SK-N-SH (cell line): ENCODE data around the gene DEPP1. TPM values are rescaled to one million over a fixed set of nuclear protein-coding genes. Genes with fewer than 3 reads are reported as not detected.
A peak's percentile ranks its signal among the peaks of the same experiment; 100 is the strongest.

Experiments
- CTCF ChIA-PET: fragments of 300-600, 350-600 bp; formaldehyde crosslinking; extraction: SDS; loops from one replicate; lab custom pipeline; 2021; lab: Yijun Ruan, JAX
- POLR2A ChIA-PET: fragments of 350-600 bp; sonication (Branson Sonifier 250); formaldehyde crosslinking; extraction: SDS; loops from one replicate; lab custom pipeline; 2020; ENCODE audit warnings: antibody characterized with exemption, inconsistent platforms; lab: Yijun Ruan, JAX
- DNase-seq: peaks from one replicate; pipeline ENCODE4 v3.0.0; 2012
- H2AFZ ChIP-seq: fragments of 200-600 bp; sonication (generic); 2 replicates; pipeline ENCODE4 v1.8.1; 2016; ENCODE audit warnings: antibody characterized with exemption, mild to moderate bottlenecking, low read depth
- H3F3A ChIP-seq: fragments of 200-600 bp; sonication (generic); replicated peaks from 2 replicates; pipeline ENCODE3; 2016; ENCODE audit warnings: antibody characterized with exemption, mild to moderate bottlenecking; ENCODE audit not compliant: insufficient read depth
- H3K27ac ChIP-seq, 2 experiments: fragments of 200-500 bp in 1 of 2; fragments of 200-600 bp in 1 of 2; sonication (Bioruptor generic) in 1 of 2; sonication (generic), shearing (Covaris generic) in 1 of 2; 2 replicates each; pipeline versions ENCODE4 v1.5.1 to v1.6.1; 2014 to 2016; ENCODE audit warnings: low read depth in 2 of 2, inconsistent platforms in 1 of 2, low read length in 1 of 2, mild to moderate bottlenecking in 1 of 2, mixed read lengths in 1 of 2
- H3K27me3 ChIP-seq: fragments of 200-600 bp; sonication (generic), shearing (Covaris generic); 2 replicates; pipeline ENCODE4 v1.6.1; 2016; ENCODE audit warnings: mixed run types; ENCODE audit not compliant: insufficient read depth
- H3K36me3 ChIP-seq, 2 experiments: fragments of 200-500 bp in 1 of 2; fragments of 200-600 bp in 1 of 2; sonication (Bioruptor generic) in 1 of 2; sonication (generic) in 1 of 2; replicated peaks in 1 of 2; 2 replicates each; pipeline versions ENCODE3 to v1.5.1; 2014 to 2016; ENCODE audit warnings: low read length in 1 of 2, mild to moderate bottlenecking in 1 of 2; ENCODE audit not compliant: insufficient read depth in 2 of 2, control insufficient read depth in 1 of 2
- H3K4me1 ChIP-seq, 2 experiments: fragments of 200-500 bp in 1 of 2; fragments of 200-600 bp in 1 of 2; sonication (Bioruptor generic) in 1 of 2; sonication (generic), shearing (Covaris generic) in 1 of 2; 2 replicates each; pipeline versions ENCODE4 v1.5.1 to v1.6.1; 2014 to 2016; ENCODE audit warnings: low read depth in 1 of 2, low read length in 1 of 2, mixed run types in 1 of 2; ENCODE audit not compliant: insufficient read depth in 2 of 2, control insufficient read depth in 1 of 2
- H3K4me2 ChIP-seq: fragments of 200-600 bp; sonication (generic), shearing (Covaris generic); 2 replicates; pipeline ENCODE4 v1.6.1; 2017; ENCODE audit warnings: mixed run types
- H3K4me3 ChIP-seq, 2 experiments: fragments of 200-500 bp in 1 of 2; fragments of 200-600 bp in 1 of 2; sonication (Bioruptor generic) in 1 of 2; sonication (generic), shearing (Covaris generic) in 1 of 2; 2 replicates each; pipeline versions ENCODE4 v1.5.1 to v1.8.1; 2014 to 2016; ENCODE audit warnings: low read depth in 2 of 2, inconsistent platforms in 1 of 2, low read length in 1 of 2, mild to moderate bottlenecking in 1 of 2, mixed read lengths in 1 of 2, moderate library complexity in 1 of 2
- H3K79me2 ChIP-seq: fragments of 200-600 bp; sonication (generic); 2 replicates; pipeline ENCODE4 v1.8.1; 2017; ENCODE audit warnings: mild to moderate bottlenecking; ENCODE audit not compliant: insufficient read depth
- H3K9ac ChIP-seq: fragments of 200-600 bp; sonication (generic); 2 replicates; pipeline ENCODE4 v1.6.1; 2017; ENCODE audit warnings: mixed run types
- H3K9me2 ChIP-seq: fragments of 200-600 bp; sonication (generic); 2 replicates; pipeline ENCODE4 v1.6.1; 2017; ENCODE audit warnings: mixed run types
- H3K9me3 ChIP-seq: fragments of 200-600 bp; sonication (generic); 2 replicates; pipeline ENCODE4 v1.6.1; 2017; ENCODE audit warnings: mixed run types, mild to moderate bottlenecking, moderate library complexity
- H4K20me1 ChIP-seq: fragments of 200-600 bp; sonication (generic); 2 replicates; pipeline ENCODE4 v1.6.1; 2017; ENCODE audit warnings: mild to moderate bottlenecking, mixed run types; ENCODE audit not compliant: insufficient read depth
- CHD2 ChIP-seq: fragments of 150-350 bp; IDR thresholded peaks from 2 replicates; pipeline ENCODE4 v1.6.1; 2018; ENCODE audit warnings: low read length; ENCODE audit not compliant: partially characterized antibody
- EP300 ChIP-seq, 2 experiments: IDR thresholded peaks; 2 replicates each; pipeline versions ENCODE4 v1.4.0 to v1.6.1; 2012; ENCODE audit warnings: borderline replicate concordance in 1 of 2, low read depth in 1 of 2, low read length in 1 of 2
- EZH2phosphoT487 ChIP-seq: fragments of 200-600 bp; sonication (generic); IDR thresholded peaks from 2 replicates; pipeline ENCODE4 v1.6.1; 2017; ENCODE audit warnings: low read depth, mixed run types, mild to moderate bottlenecking, antibody characterized with exemption, moderate library complexity, borderline replicate concordance
- FOSL2 ChIP-seq: IDR thresholded peaks from 2 replicates; pipeline ENCODE4 v1.4.0; 2012; ENCODE audit warnings: low read depth, mild to moderate bottlenecking, moderate library complexity, borderline replicate concordance
- FOXJ3 ChIP-seq: sonication (generic); formaldehyde crosslinking; IDR thresholded peaks from 2 replicates; pipeline ENCODE4 v1.5.1; 2020; ENCODE audit warnings: mild to moderate bottlenecking, missing genetic modification reagents
- FOXM1 ChIP-seq: IDR thresholded peaks from 2 replicates; pipeline ENCODE4 v1.4.0; 2012; ENCODE audit warnings: low read depth, mild to moderate bottlenecking
- GATA2 ChIP-seq: sonication (generic); formaldehyde crosslinking; IDR thresholded peaks from 2 replicates; pipeline ENCODE4 v1.5.0; 2020; ENCODE audit warnings: mild to moderate bottlenecking, missing genetic modification reagents
- JUND ChIP-seq: IDR thresholded peaks from 2 replicates; pipeline ENCODE4 v1.4.0; 2012
- NFIC ChIP-seq: IDR thresholded peaks from 2 replicates; pipeline ENCODE4 v1.4.0; 2012; ENCODE audit warnings: borderline replicate concordance
- NRF1 ChIP-seq: IDR thresholded peaks from 2 replicates; pipeline ENCODE4 v1.6.1; 2012; ENCODE audit warnings: low read depth, mild to moderate bottlenecking, low read length
- POLR2AphosphoS5 ChIP-seq: IDR thresholded peaks from 2 replicates; pipeline ENCODE4 v1.6.1; 2012; ENCODE audit warnings: low read depth, low read length
- RAD21 ChIP-seq: IDR thresholded peaks from 2 replicates; pipeline ENCODE4 v1.6.1; 2012; ENCODE audit warnings: mild to moderate bottlenecking, low read length
- SMC3 ChIP-seq: IDR thresholded peaks from 2 replicates; pipeline ENCODE4 v1.6.1; 2012; ENCODE audit warnings: low read depth, low read length, improper control_type of control experiment
- TAF1 ChIP-seq: IDR thresholded peaks from 2 replicates; pipeline ENCODE4 v1.6.1; 2012; ENCODE audit warnings: low read depth, mild to moderate bottlenecking, low read length, moderate library complexity, borderline replicate concordance
- TCF12 ChIP-seq: IDR thresholded peaks from 2 replicates; pipeline ENCODE4 v1.4.0; 2012
- TEAD4 ChIP-seq: IDR thresholded peaks from 2 replicates; pipeline ENCODE4 v1.4.0; 2012; ENCODE audit warnings: mild to moderate bottlenecking, borderline replicate concordance; ENCODE audit not compliant: insufficient read depth
- YY1 ChIP-seq: IDR thresholded peaks from 2 replicates; pipeline ENCODE4 v1.4.0; 2012; ENCODE audit warnings: low read depth, mild to moderate bottlenecking
- WGBS: methylation state at CpG from one replicate; pipeline ENCODE4 v1.1.6; 2017; ENCODE audit warnings: low lambda C conversion rate; 5-methylcytosine and 5-hydroxymethylcytosine counted together
- polyA plus RNA-seq, 3 experiments: library from polyadenylated mRNA; depleted of rRNA; stranded (reverse); fragments of >200 nt; gene quantifications; 2 replicates each; pipeline ENCODE4 v1.2.3, GENCODE V29; 2012
- TF ChIP-seq, protein P1 (sequence below): IDR thresholded peaks from 2 replicates; pipeline ENCODE4 v1.4.0; 2012; ENCODE audit warnings: low read depth, borderline replicate concordance
- TF ChIP-seq, protein P2 (sequence below): IDR thresholded peaks from 2 replicates; pipeline ENCODE4; 2012
- TF ChIP-seq, protein P3 (sequence below): fragments of 150-350 bp; IDR thresholded peaks from 2 replicates; pipeline ENCODE4 v1.6.1; 2017; ENCODE audit warnings: antibody characterized with exemption, low read length, low read depth, borderline replicate concordance
- TF ChIP-seq, protein P4 (sequence below): fragments of 200-600 bp; sonication (generic); IDR thresholded peaks from 2 replicates; pipeline ENCODE4 v1.6.1; 2017; ENCODE audit warnings: antibody characterized with exemption, mild to moderate bottlenecking, moderate library complexity
- TF ChIP-seq, protein P5 (sequence below): IDR thresholded peaks from 2 replicates; pipeline ENCODE4 v1.6.1; 2012; ENCODE audit warnings: mild to moderate bottlenecking, low read depth, low read length, moderate library complexity

Gene DEPP1, protein sequence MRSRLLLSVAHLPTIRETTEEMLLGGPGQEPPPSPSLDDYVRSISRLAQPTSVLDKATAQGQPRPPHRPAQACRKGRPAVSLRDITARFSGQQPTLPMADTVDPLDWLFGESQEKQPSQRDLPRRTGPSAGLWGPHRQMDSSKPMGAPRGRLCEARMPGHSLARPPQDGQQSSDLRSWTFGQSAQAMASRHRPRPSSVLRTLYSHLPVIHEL
- 5.3 and 6.1 TPM in 2 replicates for polyA plus RNA-seq (2012; rRNA removed)
- 3.2 and 4.1 TPM in 2 replicates for polyA plus RNA-seq (2012; cell fraction: cytosol; rRNA removed)
- 8.7 and 9.0 TPM in 2 replicates for polyA plus RNA-seq (2012; cell fraction: nucleus; rRNA removed)

DNA sequence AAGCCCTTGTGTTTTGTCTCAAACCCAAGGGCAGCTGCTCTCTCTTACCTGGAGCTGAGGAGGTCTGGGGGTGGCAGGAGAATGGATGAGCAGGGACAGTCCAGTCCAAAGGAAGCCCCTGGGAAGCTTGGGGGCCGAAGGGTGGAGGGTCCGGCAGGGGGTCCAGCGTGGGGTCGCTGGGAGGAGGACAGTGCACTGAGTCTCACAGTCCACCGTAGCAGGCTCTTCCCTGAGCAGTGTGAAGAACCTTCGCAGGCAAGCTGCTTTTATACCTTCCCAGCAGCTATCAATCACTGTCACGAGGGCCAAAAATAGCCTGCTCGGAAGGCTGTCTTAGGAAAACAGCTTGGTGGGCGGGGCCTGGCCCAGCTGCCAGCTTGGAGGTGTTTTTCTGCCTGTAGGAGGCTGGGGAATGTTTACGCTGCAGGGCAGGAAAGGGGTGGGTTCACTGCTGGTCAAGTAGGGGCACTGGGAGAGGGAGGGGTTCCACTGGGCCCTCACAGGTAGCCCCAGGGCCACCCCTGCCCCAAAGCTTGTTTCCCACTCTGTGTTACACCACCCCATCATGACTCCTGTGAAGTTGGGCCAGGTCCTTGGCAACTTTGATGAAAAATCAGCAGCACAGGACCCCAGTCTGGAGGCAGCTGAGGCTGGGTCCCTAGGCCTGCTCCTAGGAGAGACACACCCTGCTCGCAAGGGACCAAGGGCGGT lies at the start of gene DEPP1:
DEPP1 (minus strand) TSS at position 240 of the 711 bp plus-strand sequence. CDS start 779 bp downstream, outside the sequence.
- WGBS, result 36% methylated on average over 9 of the region's 12 CpGs
- TF ChIP-seq POLR2AphosphoS5 (peak; percentile 98), SMC3 (no peak), FOXM1 (no peak), TAF1 (peak; percentile 67; the same call in 1 of the 2 replicates), RAD21 (no peak), JUND (peak; percentile 29; the same call in 1 of the 2 replicates), NFIC (peak; percentile 28; the same call in 1 of the 2 replicates), EP300 (IDR thresholded peaks at IDR 0.05; ENCODE audit: borderline replicate concordance in 1 of 2, low read depth in 1 of 2, low read length in 1 of 2) (peak; percentile 7 to 34; a peak in 1 of 4 replicates), TCF12 (peak; percentile 74), EZH2phosphoT487 (no peak), TEAD4 (no peak), YY1 (no peak), GATA2 (CRISPR knock-in tag) (no peak), CHD2 (no peak), NRF1 (no peak), FOXJ3 (CRISPR knock-in tag) (no peak), FOSL2 (no peak)
- TF ChIP-seq, protein P1, sequence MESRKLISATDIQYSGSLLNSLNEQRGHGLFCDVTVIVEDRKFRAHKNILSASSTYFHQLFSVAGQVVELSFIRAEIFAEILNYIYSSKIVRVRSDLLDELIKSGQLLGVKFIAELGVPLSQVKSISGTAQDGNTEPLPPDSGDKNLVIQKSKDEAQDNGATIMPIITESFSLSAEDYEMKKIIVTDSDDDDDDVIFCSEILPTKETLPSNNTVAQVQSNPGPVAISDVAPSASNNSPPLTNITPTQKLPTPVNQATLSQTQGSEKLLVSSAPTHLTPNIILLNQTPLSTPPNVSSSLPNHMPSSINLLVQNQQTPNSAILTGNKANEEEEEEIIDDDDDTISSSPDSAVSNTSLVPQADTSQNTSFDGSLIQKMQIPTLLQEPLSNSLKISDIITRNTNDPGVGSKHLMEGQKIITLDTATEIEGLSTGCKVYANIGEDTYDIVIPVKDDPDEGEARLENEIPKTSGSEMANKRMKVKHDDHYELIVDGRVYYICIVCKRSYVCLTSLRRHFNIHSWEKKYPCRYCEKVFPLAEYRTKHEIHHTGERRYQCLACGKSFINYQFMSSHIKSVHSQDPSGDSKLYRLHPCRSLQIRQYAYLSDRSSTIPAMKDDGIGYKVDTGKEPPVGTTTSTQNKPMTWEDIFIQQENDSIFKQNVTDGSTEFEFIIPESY, result no peak
- TF ChIP-seq, protein P2, sequence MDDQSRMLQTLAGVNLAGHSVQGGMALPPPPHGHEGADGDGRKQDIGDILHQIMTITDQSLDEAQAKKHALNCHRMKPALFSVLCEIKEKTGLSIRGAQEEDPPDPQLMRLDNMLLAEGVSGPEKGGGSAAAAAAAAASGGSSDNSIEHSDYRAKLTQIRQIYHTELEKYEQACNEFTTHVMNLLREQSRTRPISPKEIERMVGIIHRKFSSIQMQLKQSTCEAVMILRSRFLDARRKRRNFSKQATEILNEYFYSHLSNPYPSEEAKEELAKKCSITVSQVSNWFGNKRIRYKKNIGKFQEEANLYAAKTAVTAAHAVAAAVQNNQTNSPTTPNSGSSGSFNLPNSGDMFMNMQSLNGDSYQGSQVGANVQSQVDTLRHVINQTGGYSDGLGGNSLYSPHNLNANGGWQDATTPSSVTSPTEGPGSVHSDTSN, result peak; percentile 99
- TF ChIP-seq, protein P3, sequence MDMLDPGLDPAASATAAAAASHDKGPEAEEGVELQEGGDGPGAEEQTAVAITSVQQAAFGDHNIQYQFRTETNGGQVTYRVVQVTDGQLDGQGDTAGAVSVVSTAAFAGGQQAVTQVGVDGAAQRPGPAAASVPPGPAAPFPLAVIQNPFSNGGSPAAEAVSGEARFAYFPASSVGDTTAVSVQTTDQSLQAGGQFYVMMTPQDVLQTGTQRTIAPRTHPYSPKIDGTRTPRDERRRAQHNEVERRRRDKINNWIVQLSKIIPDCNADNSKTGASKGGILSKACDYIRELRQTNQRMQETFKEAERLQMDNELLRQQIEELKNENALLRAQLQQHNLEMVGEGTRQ, result no peak
- TF ChIP-seq, protein P4, sequence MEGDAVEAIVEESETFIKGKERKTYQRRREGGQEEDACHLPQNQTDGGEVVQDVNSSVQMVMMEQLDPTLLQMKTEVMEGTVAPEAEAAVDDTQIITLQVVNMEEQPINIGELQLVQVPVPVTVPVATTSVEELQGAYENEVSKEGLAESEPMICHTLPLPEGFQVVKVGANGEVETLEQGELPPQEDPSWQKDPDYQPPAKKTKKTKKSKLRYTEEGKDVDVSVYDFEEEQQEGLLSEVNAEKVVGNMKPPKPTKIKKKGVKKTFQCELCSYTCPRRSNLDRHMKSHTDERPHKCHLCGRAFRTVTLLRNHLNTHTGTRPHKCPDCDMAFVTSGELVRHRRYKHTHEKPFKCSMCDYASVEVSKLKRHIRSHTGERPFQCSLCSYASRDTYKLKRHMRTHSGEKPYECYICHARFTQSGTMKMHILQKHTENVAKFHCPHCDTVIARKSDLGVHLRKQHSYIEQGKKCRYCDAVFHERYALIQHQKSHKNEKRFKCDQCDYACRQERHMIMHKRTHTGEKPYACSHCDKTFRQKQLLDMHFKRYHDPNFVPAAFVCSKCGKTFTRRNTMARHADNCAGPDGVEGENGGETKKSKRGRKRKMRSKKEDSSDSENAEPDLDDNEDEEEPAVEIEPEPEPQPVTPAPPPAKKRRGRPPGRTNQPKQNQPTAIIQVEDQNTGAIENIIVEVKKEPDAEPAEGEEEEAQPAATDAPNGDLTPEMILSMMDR, result 0 out of 2 replicates have a peak, but pooled peaks have one; percentile 5
- TF ChIP-seq, protein P5, sequence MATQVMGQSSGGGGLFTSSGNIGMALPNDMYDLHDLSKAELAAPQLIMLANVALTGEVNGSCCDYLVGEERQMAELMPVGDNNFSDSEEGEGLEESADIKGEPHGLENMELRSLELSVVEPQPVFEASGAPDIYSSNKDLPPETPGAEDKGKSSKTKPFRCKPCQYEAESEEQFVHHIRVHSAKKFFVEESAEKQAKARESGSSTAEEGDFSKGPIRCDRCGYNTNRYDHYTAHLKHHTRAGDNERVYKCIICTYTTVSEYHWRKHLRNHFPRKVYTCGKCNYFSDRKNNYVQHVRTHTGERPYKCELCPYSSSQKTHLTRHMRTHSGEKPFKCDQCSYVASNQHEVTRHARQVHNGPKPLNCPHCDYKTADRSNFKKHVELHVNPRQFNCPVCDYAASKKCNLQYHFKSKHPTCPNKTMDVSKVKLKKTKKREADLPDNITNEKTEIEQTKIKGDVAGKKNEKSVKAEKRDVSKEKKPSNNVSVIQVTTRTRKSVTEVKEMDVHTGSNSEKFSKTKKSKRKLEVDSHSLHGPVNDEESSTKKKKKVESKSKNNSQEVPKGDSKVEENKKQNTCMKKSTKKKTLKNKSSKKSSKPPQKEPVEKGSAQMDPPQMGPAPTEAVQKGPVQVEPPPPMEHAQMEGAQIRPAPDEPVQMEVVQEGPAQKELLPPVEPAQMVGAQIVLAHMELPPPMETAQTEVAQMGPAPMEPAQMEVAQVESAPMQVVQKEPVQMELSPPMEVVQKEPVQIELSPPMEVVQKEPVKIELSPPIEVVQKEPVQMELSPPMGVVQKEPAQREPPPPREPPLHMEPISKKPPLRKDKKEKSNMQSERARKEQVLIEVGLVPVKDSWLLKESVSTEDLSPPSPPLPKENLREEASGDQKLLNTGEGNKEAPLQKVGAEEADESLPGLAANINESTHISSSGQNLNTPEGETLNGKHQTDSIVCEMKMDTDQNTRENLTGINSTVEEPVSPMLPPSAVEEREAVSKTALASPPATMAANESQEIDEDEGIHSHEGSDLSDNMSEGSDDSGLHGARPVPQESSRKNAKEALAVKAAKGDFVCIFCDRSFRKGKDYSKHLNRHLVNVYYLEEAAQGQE, result peak; percentile 57; the same call in 1 of the 2 replicates

More for the DNA sequence above, at the start of gene DEPP1:
- POLR2A ChIA-PET, result no interaction called here
- Histone ChIP-seq H3K9me2 (no peaks in the 10 kb centered on the region), H3F3A (peaks cover 20% of the 10 kb centered on the region), H3K9me3 (no peaks in the 10 kb centered on the region), H4K20me1 (no peaks in the 10 kb centered on the region), H3K4me1 (peaks cover 38 to 65% of the 10 kb centered on the region in 2 experiments; a peak in 3 of 4 replicates), H3K9ac (peak within 1 kb of the TSS; percentile 68), H3K27ac (peak within 1 kb of the TSS; percentile 62 to 95), H3K27me3 (no peaks in the 10 kb centered on the region), H3K36me3 (no peaks in the 10 kb centered on the region), H2AFZ (peak within 1 kb of the TSS; percentile 4; the same call in 1 of the 2 replicates), H3K4me3 (peak within 1 kb of the TSS; percentile 41 to 61), H3K4me2 (peak within 1 kb of the TSS; percentile 85), H3K79me2 (peaks cover 8% of the 10 kb centered on the region)
- CTCF ChIA-PET, result interaction anchor here (1.2 to 10.6 kb wide), 3 partner anchors 11 to 46 kb away, joined by 4 to 121 read pairs (median 5); no protein-coding TSS in a partner anchor
- DNase-seq, result peak; percentile 68
